ENCODE measurements around the gene GTPBP4. TPM values are rescaled to one million over a fixed set of nuclear protein-coding genes. Genes with fewer than 3 reads are reported as not detected.

Gene GTPBP4
- total and polyA plus RNA-seq, 2 of the 8 experiments (the other 6 are each of a cell fraction or from before 2014, with no cell fraction given), result 16.9 to 98.1 TPM

GRCh38 chr10:974785-975074 is 13.5 kb upstream of the GTPBP4 start:
- peaks cover 0 to 10% (median 3%) of the 10 kb centered on the region in 4 experiments; a peak in 4 of 7 replicates for H3K4me1 ChIP-seq (replicated peaks in 1 of 4; ENCODE audit: control insufficient read depth in 3 of 4, insufficient read depth in 4 of 4, low read length in 3 of 4)
- no peak overlapping the region for H3K23ac ChIP-seq (ENCODE audit: insufficient read length)
- ChIA-PET CTCF (ENCODE audit: partially characterized antibody) (interaction anchor here (1.3 to 3.6 kb wide), 2 partner anchors 11 to 13 kb away, joined by 3 to 16 read pairs; no protein-coding TSS in a partner anchor), POLR2A (ENCODE audit: partially characterized antibody) (interaction anchor here (0.9 to 3.7 kb wide), 5 partner anchors 10 to 81 kb away, joined by 3 to 34 read pairs (median 3); partner anchors contain the start of genes GTPBP4 and WDR37)
- no peak overlapping the region for H2AFZ ChIP-seq (ENCODE audit: low read length)
- no peak overlapping the region for H2BK12ac ChIP-seq (ENCODE audit: low read depth, low read length)
- no peak overlapping the region for H3K14ac ChIP-seq (ENCODE audit: insufficient read length)
- no peaks in the 10 kb centered on the region for H3K79me2 ChIP-seq (ENCODE audit: control insufficient read depth in 1 of 2, insufficient read depth in 2 of 2, low read length in 2 of 2)
- no peak overlapping the region for H3K4me3 ChIP-seq (ENCODE audit: extremely low read depth in 1 of 4, insufficient read depth in 2 of 4, low read depth in 3 of 4, low read length in 4 of 4)
- DNase-seq (ENCODE audit: low read depth in 1 of 2, low spot score in 2 of 2) (no peak), FAIRE-seq (no peak)
- no peak overlapping the region for H3K18ac ChIP-seq (ENCODE audit: extremely low read depth, low read length)
- no peaks in the 10 kb centered on the region for H3K36me3 ChIP-seq (ENCODE audit: control insufficient read depth in 2 of 4, insufficient read depth in 4 of 4, low read length in 3 of 4)
- H2BK15ac ChIP-seq (ENCODE audit: low read length), result no peak overlapping the region; the same call in 1 of the 2 replicates
- TF ChIP-seq PHF8 (conservative IDR thresholded peaks at IDR 0.05; ENCODE audit: low read depth, low read length) (no peak), POLR2A (IDR thresholded peaks at IDR 0.05; ENCODE audit: control extremely low read depth in 1 of 2, low read depth in 2 of 2, low read length in 2 of 2) (no peak), CREB1 (IDR thresholded peaks at IDR 0.05) (no peak), GABPA (IDR thresholded peaks at IDR 0.05; ENCODE audit: borderline replicate concordance, insufficient read depth, low read length) (no peak), CHD1 (IDR thresholded peaks at IDR 0.05; ENCODE audit: low read depth, low read length) (no peak), SIRT6 (IDR thresholded peaks at IDR 0.05; ENCODE audit: low read length) (no peak), YY1 (IDR thresholded peaks at IDR 0.05; ENCODE audit: low read depth, low read length) (no peak), NANOG (IDR thresholded peaks at IDR 0.05; ENCODE audit: insufficient read depth, low read depth, low read length, poor library complexity, severe bottlenecking) (no peak)
- H2AK5ac ChIP-seq (ENCODE audit: low read depth, low read length), result no peak overlapping the region
- H4K8ac ChIP-seq (ENCODE audit: extremely low read depth, insufficient read depth, low read length), result no peak overlapping the region
- H2BK120ac ChIP-seq (replicated peaks; ENCODE audit: low read depth, low read length), result no peak overlapping the region
- no peak overlapping the region for H4K91ac ChIP-seq (replicated peaks; ENCODE audit: insufficient read length, low read length)
- H2BK20ac ChIP-seq (ENCODE audit: low read length), result no peak overlapping the region
- no peak overlapping the region for H3K56ac ChIP-seq (replicated peaks; ENCODE audit: insufficient read length, low read depth, low read length)
- no peak overlapping the region for H4K5ac ChIP-seq (ENCODE audit: insufficient read length, low read depth, low read length)
- 94% methylated on average over 5 of the region's 5 CpGs; no CpG with 5 or more reads in 1 of the 2 experiments for WGBS, 2 experiments (ENCODE audit: extremely low coverage in 1 of 2, insufficient coverage in 1 of 2, insufficient read length in 1 of 2, insufficient replicate concordance in 2 of 2, low coverage in 1 of 2, low lambda C conversion rate in 2 of 2, missing lambda C conversion rate in 1 of 2)
- no peak overlapping the region for H3K4ac ChIP-seq (replicated peaks; ENCODE audit: insufficient read length, low read depth, low read length)
- no peak overlapping the region for H3K9ac ChIP-seq (replicated peaks in 1 of 4; ENCODE audit: extremely low read depth in 1 of 4, low read depth in 3 of 4, low read length in 3 of 4)
- peaks cover 10 to 13% of the 10 kb centered on the region in 2 experiments for H3K9me3 ChIP-seq (ENCODE audit: insufficient read depth in 2 of 2, low read depth in 1 of 2, low read length in 1 of 2)
- H3K23me2 ChIP-seq (ENCODE audit: low read depth, low read length), result no peaks in the 10 kb centered on the region
- no peaks in the 10 kb centered on the region for H3K79me1 ChIP-seq (ENCODE audit: low read depth, low read length)
- H2BK5ac ChIP-seq (ENCODE audit: low read depth, low read length), result no peak overlapping the region
- no peak overlapping the region for H3K27ac ChIP-seq (ENCODE audit: low read depth, low read length)
- H3K27me3 ChIP-seq (replicated peaks in 1 of 4; ENCODE audit: control insufficient read depth in 3 of 4, extremely low read depth in 1 of 4, insufficient read depth in 3 of 4, low read length in 3 of 4), result no peaks in the 10 kb centered on the region
- H3K4me2 ChIP-seq (ENCODE audit: insufficient read depth in 1 of 2, low read depth in 2 of 2, low read length in 2 of 2), result no peak overlapping the region
- no peaks in the 10 kb centered on the region for H4K20me1 ChIP-seq (replicated peaks in 1 of 2; ENCODE audit: control insufficient read depth in 1 of 2, insufficient read depth in 2 of 2, low read length in 2 of 2)

All from H1 (cell line).